ENCODE data around the gene TAF4.

DNA sequence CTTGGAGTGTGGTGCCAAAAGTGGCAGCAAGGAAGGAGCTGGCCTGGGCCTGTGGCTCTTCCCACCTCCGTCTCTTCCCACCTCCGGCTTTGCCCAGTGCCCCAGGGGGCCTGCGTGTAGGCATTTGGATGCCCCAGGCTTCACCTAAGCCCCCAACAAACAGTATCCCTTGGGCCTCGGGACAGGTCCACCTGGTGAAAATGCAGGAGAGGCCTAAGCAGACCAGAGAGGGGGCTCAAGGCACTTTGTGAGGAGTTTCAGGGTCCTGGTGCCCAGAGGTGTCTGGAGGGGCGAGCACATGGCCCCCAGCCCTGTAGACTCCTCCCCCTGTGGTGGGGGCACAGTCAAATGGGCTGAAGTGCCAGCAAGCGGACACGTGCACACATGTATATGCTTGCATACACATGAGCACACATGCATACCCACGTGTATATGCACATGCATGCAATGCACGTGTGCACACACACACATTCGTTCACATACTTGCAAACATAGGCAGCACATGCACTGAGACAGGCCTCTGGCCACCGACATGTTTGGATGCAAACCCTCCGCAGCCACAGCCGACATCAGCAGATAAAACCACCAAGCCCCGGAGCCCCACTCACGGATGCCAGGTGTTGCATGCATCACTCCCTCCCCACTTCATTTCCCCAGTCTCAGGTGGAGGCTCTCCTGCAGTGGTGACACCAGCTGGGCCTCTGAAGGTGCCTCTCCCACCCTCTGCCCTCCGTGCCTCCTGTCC is 124.5 kb downstream of the TAF4 start:
- TF ChIP-seq, protein P1, sequence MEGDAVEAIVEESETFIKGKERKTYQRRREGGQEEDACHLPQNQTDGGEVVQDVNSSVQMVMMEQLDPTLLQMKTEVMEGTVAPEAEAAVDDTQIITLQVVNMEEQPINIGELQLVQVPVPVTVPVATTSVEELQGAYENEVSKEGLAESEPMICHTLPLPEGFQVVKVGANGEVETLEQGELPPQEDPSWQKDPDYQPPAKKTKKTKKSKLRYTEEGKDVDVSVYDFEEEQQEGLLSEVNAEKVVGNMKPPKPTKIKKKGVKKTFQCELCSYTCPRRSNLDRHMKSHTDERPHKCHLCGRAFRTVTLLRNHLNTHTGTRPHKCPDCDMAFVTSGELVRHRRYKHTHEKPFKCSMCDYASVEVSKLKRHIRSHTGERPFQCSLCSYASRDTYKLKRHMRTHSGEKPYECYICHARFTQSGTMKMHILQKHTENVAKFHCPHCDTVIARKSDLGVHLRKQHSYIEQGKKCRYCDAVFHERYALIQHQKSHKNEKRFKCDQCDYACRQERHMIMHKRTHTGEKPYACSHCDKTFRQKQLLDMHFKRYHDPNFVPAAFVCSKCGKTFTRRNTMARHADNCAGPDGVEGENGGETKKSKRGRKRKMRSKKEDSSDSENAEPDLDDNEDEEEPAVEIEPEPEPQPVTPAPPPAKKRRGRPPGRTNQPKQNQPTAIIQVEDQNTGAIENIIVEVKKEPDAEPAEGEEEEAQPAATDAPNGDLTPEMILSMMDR (IDR thresholded peaks at IDR 0.05), result no peak
- no peak for TF ChIP-seq EP300 (IDR thresholded peaks at IDR 0.05)
